Fibroblast of pulmonary artery (primary cell): ENCODE measurements around the gene DRD4.

Experiments used
- DNase-seq: peaks from one replicate; pipeline ENCODE4 v3.0.0-alpha.2; 2010; ENCODE audit warnings: low read depth
- H3K4me3 ChIP-seq: replicated peaks from 2 replicates; pipeline ENCODE4 v1.5.1; 2011; ENCODE audit warnings: low read depth, mild to moderate bottlenecking, control low read depth, low read length, moderate library complexity
- TF ChIP-seq, protein P1 (sequence below): IDR thresholded peaks from 2 replicates; pipeline ENCODE4 v1.5.1; 2011; ENCODE audit warnings: mild to moderate bottlenecking, control low read depth, low read length, inconsistent platforms; ENCODE audit errors: missing control alignments

The DRD4 gene

DNA sequence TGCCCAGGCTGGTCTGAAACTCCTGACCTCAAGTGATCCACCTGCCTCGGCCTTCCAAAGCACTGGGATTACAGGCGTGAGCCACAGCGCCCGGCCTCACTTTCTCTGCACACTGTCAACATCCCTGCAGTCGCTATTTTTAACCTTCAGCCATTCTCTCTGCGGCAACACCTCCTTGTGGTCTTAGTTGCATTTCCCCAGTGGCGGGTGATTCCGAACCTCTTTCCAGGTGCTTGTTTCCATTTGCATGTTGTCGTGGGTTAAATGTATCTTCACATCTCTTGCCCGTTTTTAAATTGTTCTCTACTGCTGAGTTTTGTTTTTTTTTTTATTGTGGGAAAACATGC lies 7.9 kb upstream of the DRD4 start:
- no peak for DNase-seq
- TF ChIP-seq, protein P1, sequence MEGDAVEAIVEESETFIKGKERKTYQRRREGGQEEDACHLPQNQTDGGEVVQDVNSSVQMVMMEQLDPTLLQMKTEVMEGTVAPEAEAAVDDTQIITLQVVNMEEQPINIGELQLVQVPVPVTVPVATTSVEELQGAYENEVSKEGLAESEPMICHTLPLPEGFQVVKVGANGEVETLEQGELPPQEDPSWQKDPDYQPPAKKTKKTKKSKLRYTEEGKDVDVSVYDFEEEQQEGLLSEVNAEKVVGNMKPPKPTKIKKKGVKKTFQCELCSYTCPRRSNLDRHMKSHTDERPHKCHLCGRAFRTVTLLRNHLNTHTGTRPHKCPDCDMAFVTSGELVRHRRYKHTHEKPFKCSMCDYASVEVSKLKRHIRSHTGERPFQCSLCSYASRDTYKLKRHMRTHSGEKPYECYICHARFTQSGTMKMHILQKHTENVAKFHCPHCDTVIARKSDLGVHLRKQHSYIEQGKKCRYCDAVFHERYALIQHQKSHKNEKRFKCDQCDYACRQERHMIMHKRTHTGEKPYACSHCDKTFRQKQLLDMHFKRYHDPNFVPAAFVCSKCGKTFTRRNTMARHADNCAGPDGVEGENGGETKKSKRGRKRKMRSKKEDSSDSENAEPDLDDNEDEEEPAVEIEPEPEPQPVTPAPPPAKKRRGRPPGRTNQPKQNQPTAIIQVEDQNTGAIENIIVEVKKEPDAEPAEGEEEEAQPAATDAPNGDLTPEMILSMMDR, result no peak
- H3K4me3 ChIP-seq, result no peak overlapping the region

DNA sequence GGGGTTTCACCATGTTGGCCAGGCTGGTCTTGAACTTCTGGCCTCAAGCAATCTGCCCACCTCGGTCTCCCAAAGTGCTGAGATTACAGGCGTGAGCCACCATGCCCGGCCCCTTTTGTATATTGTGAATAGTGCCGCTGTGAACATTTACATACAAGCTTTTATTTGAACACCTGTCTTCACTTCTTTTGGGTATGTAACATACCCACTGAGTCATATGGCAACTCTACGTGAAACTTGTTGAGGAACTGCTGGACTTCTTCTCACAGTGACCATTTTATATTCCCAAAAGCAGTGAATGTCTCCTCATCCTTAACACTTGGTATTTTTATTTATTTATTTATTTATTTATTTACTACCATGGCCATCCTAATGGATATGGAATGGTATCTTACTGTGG lies 6.2 kb upstream of the DRD4 start:
- DNase-seq, result no peak
- no peak overlapping the region for H3K4me3 ChIP-seq
- TF ChIP-seq, protein P1, result no peak

DNA sequence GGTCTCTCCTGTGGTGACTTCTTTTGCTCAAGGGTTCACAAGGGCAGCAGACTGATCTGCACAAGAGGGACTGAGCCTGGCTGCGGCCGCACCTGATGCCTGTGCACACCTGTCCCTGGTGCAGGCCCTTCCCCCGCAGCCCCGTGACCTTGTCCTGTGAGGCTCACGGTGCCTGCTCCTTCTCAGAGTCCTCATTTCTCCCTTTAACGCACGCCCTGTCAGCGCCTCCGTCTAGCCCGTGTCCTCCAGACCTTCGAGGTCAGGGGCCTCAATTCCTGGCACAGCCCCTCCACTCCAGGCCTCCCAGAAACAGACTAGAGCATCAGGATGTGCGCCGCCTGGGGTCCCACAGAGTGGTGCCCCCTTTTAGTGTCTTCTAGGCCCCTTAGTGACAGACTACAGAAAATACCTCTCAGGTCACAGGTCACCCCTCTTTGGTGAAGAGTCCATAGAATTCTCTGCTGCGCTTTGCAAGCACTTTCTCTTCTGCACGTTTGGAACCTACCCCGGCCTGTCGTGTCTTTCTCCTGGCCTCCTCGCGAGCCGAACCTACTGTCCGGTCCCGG lies 1.0 kb upstream of the DRD4 start:
- TF ChIP-seq, protein P1, result no peak
- no peak for DNase-seq
- H3K4me3 ChIP-seq, result no peak overlapping the region

DNA sequence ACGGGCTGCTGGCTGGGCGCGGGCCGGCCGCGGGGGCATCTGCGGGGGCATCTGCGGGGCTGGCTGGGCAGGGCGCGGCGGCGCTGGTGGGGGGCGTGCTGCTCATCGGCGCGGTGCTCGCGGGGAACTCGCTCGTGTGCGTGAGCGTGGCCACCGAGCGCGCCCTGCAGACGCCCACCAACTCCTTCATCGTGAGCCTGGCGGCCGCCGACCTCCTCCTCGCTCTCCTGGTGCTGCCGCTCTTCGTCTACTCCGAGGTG lies 194 bp downstream of the DRD4 start:
- DNase-seq, result no peak
- H3K4me3 ChIP-seq, result no peak overlapping the region
- TF ChIP-seq, protein P1, result no peak

DNA sequence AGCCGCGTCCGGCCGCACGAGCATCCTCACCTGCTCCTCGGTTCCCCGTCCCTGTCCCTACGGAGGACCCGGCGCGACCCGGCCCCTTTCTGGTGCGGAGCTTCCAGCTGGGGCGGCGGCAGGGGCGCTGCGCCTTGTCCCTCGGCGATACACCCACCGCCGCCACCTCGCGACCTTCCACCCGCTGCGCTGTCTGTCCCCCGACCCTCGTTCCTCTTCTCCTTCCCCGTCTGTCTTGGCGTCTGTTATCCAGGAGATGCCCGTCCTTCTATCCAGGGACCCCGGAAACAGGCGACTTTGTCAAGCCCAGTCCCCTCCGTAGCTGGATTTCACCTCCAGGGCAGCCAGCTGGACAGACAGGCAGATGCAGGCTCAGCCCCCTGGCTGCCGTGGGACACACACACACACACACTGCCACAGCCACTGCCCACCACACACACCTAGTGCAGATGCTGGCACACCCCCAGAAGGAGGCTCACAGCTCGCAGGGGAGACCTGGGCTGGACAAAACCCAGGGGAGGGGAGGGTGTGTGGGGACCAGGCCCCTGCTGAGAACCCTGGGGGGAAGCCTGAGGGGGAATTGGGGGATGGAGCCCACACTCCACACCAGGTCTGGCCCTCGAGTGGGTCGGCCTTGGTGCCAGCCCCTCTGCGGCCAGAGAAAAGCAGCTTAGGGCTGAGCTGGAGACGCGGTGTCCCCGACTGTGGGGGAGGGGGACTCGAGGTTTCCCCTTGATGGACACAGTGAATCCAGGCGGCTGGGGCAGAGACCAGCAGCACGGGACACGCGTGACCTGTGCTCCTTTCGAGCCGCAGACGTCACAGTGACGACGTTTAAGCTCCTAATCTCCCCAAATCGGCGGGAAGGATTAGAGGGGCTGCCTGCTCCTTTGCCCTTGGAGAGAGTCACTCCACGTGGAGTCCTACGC lies 788 bp downstream of the DRD4 start:
- no peak for DNase-seq
- no peak overlapping the region for H3K4me3 ChIP-seq
- TF ChIP-seq, protein P1, result no peak

DNA sequence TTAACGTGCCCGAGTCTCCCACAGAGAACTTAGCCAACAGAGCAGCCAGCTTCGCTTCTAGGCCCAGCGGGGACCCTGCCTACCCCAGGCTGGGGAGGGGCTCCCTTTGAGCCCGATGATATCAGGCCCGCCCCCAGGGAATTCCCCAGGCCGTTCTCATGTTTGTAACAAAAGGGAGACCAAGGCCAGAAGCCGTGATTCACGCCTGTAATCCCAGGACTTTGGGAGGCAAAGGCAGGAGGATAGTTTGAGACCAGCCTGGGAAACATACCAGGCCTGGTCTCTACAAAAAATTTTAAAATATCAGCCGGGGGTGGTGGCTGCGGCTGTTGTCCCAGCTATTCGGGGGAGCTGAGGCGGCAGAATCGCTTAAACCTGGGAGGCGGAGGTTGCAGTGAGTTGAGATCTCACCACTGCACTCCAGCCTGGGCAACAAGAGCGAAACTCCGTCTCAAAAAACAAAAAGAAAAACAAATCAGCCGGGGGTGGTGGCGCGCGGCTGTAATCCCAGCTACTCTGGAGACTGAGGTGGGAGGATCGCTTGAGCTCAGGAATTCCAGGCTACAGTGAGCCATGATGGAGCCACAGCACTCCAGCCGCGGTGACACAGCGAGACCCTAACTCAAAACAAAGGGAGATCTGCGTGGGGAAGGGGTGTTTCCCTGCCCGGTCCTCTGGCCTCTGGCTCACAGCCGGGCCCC lies 1.7 kb downstream of the DRD4 start:
- no peak for DNase-seq
- no peak overlapping the region for H3K4me3 ChIP-seq
- TF ChIP-seq, protein P1, result no peak
